ENCODE data around the gene PIP5K1C. TPM values are rescaled to one million over a fixed set of nuclear protein-coding genes. Genes with fewer than 3 reads are reported as not detected.

Gene PIP5K1C
- total and polyA plus RNA-seq, 7 experiments from 2014 or later = 6.8 to 32.4 (median 21.8) TPM

DNA sequence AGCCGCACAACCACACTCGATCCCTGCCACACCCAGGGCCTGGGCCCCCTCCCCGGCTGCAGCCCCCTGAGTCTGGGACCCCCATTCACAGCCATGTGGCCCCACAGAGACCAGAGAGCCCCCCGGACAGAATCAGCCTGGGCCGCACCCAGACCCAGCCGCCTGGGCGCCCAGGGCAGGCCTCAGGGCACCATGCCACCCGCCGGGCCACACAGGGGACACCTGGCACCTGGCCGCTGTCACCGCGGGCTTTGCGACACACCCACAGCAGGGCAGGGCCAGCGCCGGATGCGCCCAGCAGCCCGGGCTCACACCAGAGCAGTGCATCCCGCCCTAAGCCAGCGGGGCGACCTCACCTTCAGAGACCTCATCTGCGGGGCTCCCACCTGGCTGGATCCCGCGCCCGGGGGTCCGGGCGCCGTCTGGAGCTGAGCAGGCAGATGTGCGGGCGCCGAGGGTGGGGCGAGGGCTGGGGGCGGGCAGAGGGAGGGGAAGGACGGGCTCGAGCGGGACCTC, 94.0 kb downstream of the PIP5K1C start:
- ChIA-PET CTCF (no interaction called here), POLR2A (no interaction called here)
- Histone ChIP-seq H3K9me3 (ENCODE audit: control insufficient read depth in 2 of 3, low read length in 3 of 3) (no peaks in the 10 kb centered on the region), H3K27ac (ENCODE audit: low read depth, low read length) (peak overlapping the region; percentile 65), H3K4me1 (ENCODE audit: control insufficient read depth in 2 of 2, insufficient read depth in 2 of 2, low read length in 2 of 2) (peaks cover 19 to 22% of the 10 kb centered on the region in 2 donors), H3K27me3 (ENCODE audit: control insufficient read depth in 2 of 2, insufficient read depth in 2 of 2, low read length in 2 of 2) (no peaks in the 10 kb centered on the region), H3K36me3 (ENCODE audit: control insufficient read depth in 2 of 3, insufficient read depth in 3 of 3, low read length in 3 of 3) (peaks cover 0 to 14% (median 0%) of the 10 kb centered on the region in 3 experiments), H3K4me3 (ENCODE audit: low read length) (peak overlapping the region; percentile 44)
- H3K9me3 Mint-ChIP-seq = peaks cover 0 to 1% (median 0%) of the 10 kb centered on the region in 11 donors
- intact Hi-C loops (cut with micrococcal nuclease) = loop anchor here in 1 of 2 donors (5.0 kb wide), 2 partner anchors 34 to 49 kb away; partner anchors contain the start of genes HMG20B and MFSD12
- peaks cover 7 to 15% (median 11%) of the 10 kb centered on the region in 7 donors for H3K4me1 Mint-ChIP-seq
- H3K36me3 Mint-ChIP-seq = peaks cover 0 to 5% (median 0%) of the 10 kb centered on the region in 5 donors
- peak; percentile 54 for ATAC-seq
- peak overlapping the region in 2 of 10 donors; percentile 67 to 68 for H3K4me3 Mint-ChIP-seq
- H3K27me3 Mint-ChIP-seq = peaks cover 0 to 9% (median 0%) of the 10 kb centered on the region in 5 donors
- no peak overlapping the region for H3K27ac Mint-ChIP-seq
- peak in 3 of 9 donors; percentile 27 to 32 (median 28) for DNase-seq

DNA sequence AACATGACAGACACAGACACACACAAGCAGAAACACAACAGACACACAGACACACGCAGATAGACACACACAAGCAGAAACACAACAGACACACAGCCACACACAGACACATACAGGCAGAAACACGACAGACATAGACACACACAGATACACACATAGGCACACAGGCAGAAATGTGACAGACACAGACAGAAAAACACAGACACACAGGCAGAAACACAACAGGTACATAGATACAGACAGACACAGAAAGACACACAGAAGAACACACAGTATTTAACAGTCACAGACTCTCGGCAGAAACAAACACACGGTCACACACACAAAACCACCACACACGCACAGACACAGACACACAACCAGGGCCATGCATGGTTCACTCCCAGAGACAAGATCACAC, 94.5 kb downstream of the PIP5K1C start:
- intact Hi-C loops (cut with micrococcal nuclease) = loop anchor here in 1 of 2 donors (1.0 to 5.0 kb wide), 4 partner anchors 13 to 48 kb away; partner anchors contain the start of genes HMG20B and MFSD12
- no peak for ATAC-seq
- CTCF ChIA-PET = no interaction called here

DNA sequence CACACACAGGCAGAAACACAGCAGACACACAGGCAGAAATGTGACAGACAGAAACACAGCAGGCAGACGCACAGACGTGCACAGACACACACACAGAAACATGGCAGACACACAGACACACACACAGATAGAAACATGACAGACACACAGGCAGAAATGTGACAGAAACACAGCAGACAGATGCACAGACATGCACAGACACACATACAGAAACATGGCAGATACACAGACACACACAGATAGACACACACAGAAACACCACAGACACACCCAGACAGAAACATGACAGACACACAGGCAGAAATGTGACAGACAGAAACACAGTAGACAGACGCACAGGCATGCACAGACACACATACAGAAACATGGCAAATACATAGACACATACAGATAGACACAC, 94.9 kb downstream of the PIP5K1C start:
- intact Hi-C loops (cut with micrococcal nuclease) = loop anchor here in 1 of 2 donors (1.0 to 5.0 kb wide), 4 partner anchors 13 to 48 kb away; partner anchors contain the start of genes HMG20B and MFSD12
- H3K9me3 Mint-ChIP-seq = peaks cover 0 to 1% (median 0%) of the 10 kb centered on the region in 11 donors
- ChIA-PET CTCF (interaction anchor here (1.2 kb wide), 1 partner anchor 20 kb away, joined by 5 read pairs; the partner anchor contains the start of gene GIPC3), POLR2A (interaction anchor here (0.9 to 1.2 kb wide), 4 partner anchors 10 to 380 kb away, joined by 3 to 4 read pairs (median 3); partner anchors contain the start of gene EEF2)
- no peak overlapping the region for H3K4me3 Mint-ChIP-seq
- DNase-seq = peak in 1 of 9 donors; percentile 13
- H3K27ac Mint-ChIP-seq = no peak overlapping the region
- peak; percentile 2 for ATAC-seq
- H3K36me3 Mint-ChIP-seq = peaks cover 0 to 5% (median 0%) of the 10 kb centered on the region in 5 donors
- Histone ChIP-seq H3K36me3 (ENCODE audit: control insufficient read depth in 2 of 3, insufficient read depth in 3 of 3, low read length in 3 of 3) (peaks cover 0 to 5% (median 0%) of the 10 kb centered on the region in 3 experiments), H3K4me1 (ENCODE audit: control insufficient read depth in 2 of 2, insufficient read depth in 2 of 2, low read length in 2 of 2) (peaks cover 19 to 22% of the 10 kb centered on the region in 2 donors), H3K27me3 (ENCODE audit: control insufficient read depth in 2 of 2, insufficient read depth in 2 of 2, low read length in 2 of 2) (no peaks in the 10 kb centered on the region), H3K9me3 (ENCODE audit: control insufficient read depth in 2 of 3, low read length in 3 of 3) (no peaks in the 10 kb centered on the region), H3K27ac (ENCODE audit: low read depth, low read length) (peak overlapping the region; percentile 65), H3K4me3 (ENCODE audit: low read length) (peak overlapping the region; percentile 44)
- peaks cover 0 to 9% (median 0%) of the 10 kb centered on the region in 5 donors for H3K27me3 Mint-ChIP-seq
- peaks cover 7 to 15% (median 11%) of the 10 kb centered on the region in 7 donors for H3K4me1 Mint-ChIP-seq

More for the DNA sequence above, 94.5 kb downstream of the PIP5K1C start:
- Histone ChIP-seq H3K36me3 (ENCODE audit: control insufficient read depth in 2 of 3, insufficient read depth in 3 of 3, low read length in 3 of 3) (peaks cover 0 to 9% (median 0%) of the 10 kb centered on the region in 3 experiments), H3K4me3 (ENCODE audit: low read length) (peak overlapping the region; percentile 44), H3K4me1 (ENCODE audit: control insufficient read depth in 2 of 2, insufficient read depth in 2 of 2, low read length in 2 of 2) (peaks cover 19 to 22% of the 10 kb centered on the region in 2 donors), H3K9me3 (ENCODE audit: control insufficient read depth in 2 of 3, low read length in 3 of 3) (no peaks in the 10 kb centered on the region), H3K27me3 (ENCODE audit: control insufficient read depth in 2 of 2, insufficient read depth in 2 of 2, low read length in 2 of 2) (no peaks in the 10 kb centered on the region), H3K27ac (ENCODE audit: low read depth, low read length) (peak overlapping the region; percentile 65)
- no peak overlapping the region for H3K4me3 Mint-ChIP-seq
- H3K9me3 Mint-ChIP-seq = peaks cover 0 to 1% (median 0%) of the 10 kb centered on the region in 11 donors
- peaks cover 7 to 15% (median 11%) of the 10 kb centered on the region in 7 donors for H3K4me1 Mint-ChIP-seq
- POLR2A ChIA-PET = no interaction called here
- peaks cover 0 to 9% (median 0%) of the 10 kb centered on the region in 5 donors for H3K27me3 Mint-ChIP-seq
- peaks cover 0 to 5% (median 0%) of the 10 kb centered on the region in 5 donors for H3K36me3 Mint-ChIP-seq
- DNase-seq = no peak
- H3K27ac Mint-ChIP-seq = no peak overlapping the region

DNA sequence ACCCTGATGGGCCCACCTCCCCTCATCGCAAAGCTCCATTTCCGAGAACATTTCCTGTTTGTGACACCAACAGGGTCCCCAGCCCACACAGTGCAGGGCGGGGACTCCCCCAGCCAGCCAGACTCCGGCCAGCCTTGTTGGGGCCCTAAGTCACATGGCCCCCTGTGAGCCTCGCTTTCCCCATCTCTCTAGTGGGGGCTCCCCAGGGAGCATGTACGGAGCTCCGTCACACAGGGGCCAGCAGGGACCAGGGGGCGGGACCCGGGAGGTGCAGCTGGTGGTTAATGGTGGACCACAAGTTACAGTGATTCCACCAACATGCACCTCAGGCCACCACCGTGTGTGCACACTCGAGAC, 95.3 kb downstream of the PIP5K1C start:
- Mint-ChIP-seq H3K4me3 (no peak overlapping the region), H3K4me1 (peaks cover 7 to 15% (median 11%) of the 10 kb centered on the region in 7 donors), H3K9me3 (peaks cover 0 to 1% (median 0%) of the 10 kb centered on the region in 11 donors), H3K27me3 (peaks cover 0 to 9% (median 0%) of the 10 kb centered on the region in 5 donors), H3K36me3 (peaks cover 0 to 5% (median 0%) of the 10 kb centered on the region in 5 donors), H3K27ac (no peak overlapping the region)
- H3K4me3 ChIP-seq (ENCODE audit: low read length) = peak overlapping the region; percentile 44
- ATAC-seq (peak; percentile 74), DNase-seq (peak in 4 of 9 donors; percentile 39 to 54 (median 52))
- H3K36me3 ChIP-seq (ENCODE audit: control insufficient read depth in 2 of 3, insufficient read depth in 3 of 3, low read length in 3 of 3) = peaks cover 0 to 1% (median 0%) of the 10 kb centered on the region in 3 experiments
- intact Hi-C loops (cut with micrococcal nuclease) = loop anchor here in 1 of 2 donors (1.0 to 5.0 kb wide), 4 partner anchors 13 to 48 kb away; partner anchors contain the start of genes HMG20B and MFSD12
- no peaks in the 10 kb centered on the region for H3K9me3 ChIP-seq (ENCODE audit: control insufficient read depth in 2 of 3, low read length in 3 of 3)
- ChIA-PET POLR2A (interaction anchor here (0.8 to 1.2 kb wide), 8 partner anchors 11 to 381 kb away, joined by 3 to 5 read pairs (median 3); partner anchors contain the start of gene EEF2), CTCF (interaction anchor here (0.7 to 1.2 kb wide), 3 partner anchors 12 to 46 kb away, joined by 3 to 5 read pairs (median 4); partner anchors contain the start of gene GIPC3)
- H3K27me3 ChIP-seq (ENCODE audit: control insufficient read depth in 2 of 2, insufficient read depth in 2 of 2, low read length in 2 of 2) = no peaks in the 10 kb centered on the region
- H3K27ac ChIP-seq (ENCODE audit: low read depth, low read length) = peak overlapping the region; percentile 65
- H3K4me1 ChIP-seq (ENCODE audit: control insufficient read depth in 2 of 2, insufficient read depth in 2 of 2, low read length in 2 of 2) = peaks cover 19 to 22% of the 10 kb centered on the region in 2 donors

- Histone ChIP-seq H3K36me3 (ENCODE audit: control insufficient read depth in 2 of 3, insufficient read depth in 3 of 3, low read length in 3 of 3) (no peaks in the 10 kb centered on the region), H3K4me3 (ENCODE audit: low read length) (peak overlapping the region; percentile 44), H3K27me3 (ENCODE audit: control insufficient read depth in 2 of 2, insufficient read depth in 2 of 2, low read length in 2 of 2) (no peaks in the 10 kb centered on the region), H3K27ac (ENCODE audit: low read depth, low read length) (peak overlapping the region; percentile 65), H3K4me1 (ENCODE audit: control insufficient read depth in 2 of 2, insufficient read depth in 2 of 2, low read length in 2 of 2) (peaks cover 19 to 22% of the 10 kb centered on the region in 2 donors), H3K9me3 (ENCODE audit: control insufficient read depth in 2 of 3, low read length in 3 of 3) (no peaks in the 10 kb centered on the region)
- H3K36me3 Mint-ChIP-seq = peaks cover 0 to 4% (median 0%) of the 10 kb centered on the region in 5 donors
- ATAC-seq (peak; percentile 16), DNase-seq (no peak)
- POLR2A ChIA-PET = interaction anchor here (0.7 to 1.2 kb wide), 9 partner anchors 9 to 381 kb away, joined by 3 to 5 read pairs (median 3); partner anchors contain the start of gene EEF2
- intact Hi-C loops (cut with micrococcal nuclease) = loop anchor here in 1 of 2 donors (2.0 kb wide), 1 partner anchor 18 kb away; no protein-coding TSS in a partner anchor
- peak overlapping the region in 2 of 10 donors; percentile 38 to 41 for H3K4me3 Mint-ChIP-seq
- H3K9me3 Mint-ChIP-seq = peaks cover 0 to 1% (median 0%) of the 10 kb centered on the region in 11 donors
- H3K27me3 Mint-ChIP-seq = peaks cover 0 to 9% (median 0%) of the 10 kb centered on the region in 5 donors
- CTCF ChIA-PET = interaction anchor here (0.7 to 1.2 kb wide), 3 partner anchors 12 to 45 kb away, joined by 3 to 5 read pairs (median 4); partner anchors contain the start of gene GIPC3
- H3K27ac Mint-ChIP-seq = peak overlapping the region in 1 of 9 donors; percentile 43
- peaks cover 7 to 15% (median 11%) of the 10 kb centered on the region in 7 donors for H3K4me1 Mint-ChIP-seq
Measured at GRCh38 chr19:3604227-3604986, 95.9 kb downstream of the PIP5K1C start.

Measured in naive thymus-derived CD4-positive, alpha-beta T cell (primary cell).